GM23338 (cell line): Measurements from ENCODE around the gene DDX60. TPM values are rescaled to one million over a fixed set of nuclear protein-coding genes. Genes with fewer than 3 reads are reported as not detected.

Source experiments
- ATAC-seq: fragments of 200-7000 bp; cut with Tn5 transposase; 3 replicates; pipeline ENCODE4 v1.9.1; 2020
- DNase-seq: peaks from one replicate; pipeline ENCODE4 v3.0.0-alpha.2; 2015; ENCODE audit warnings: low spot score
- H2AFZ ChIP-seq: fragments of 200-600 bp; sonication (generic); 2 replicates; pipeline ENCODE4 v1.8.0; 2016; ENCODE audit warnings: antibody characterized with exemption, mild to moderate bottlenecking, moderate library complexity
- H3F3A ChIP-seq: fragments of 200-600 bp; sonication (generic); replicated peaks from 2 replicates; pipeline ENCODE4 v1.8.0; 2017; ENCODE audit warnings: antibody characterized with exemption, mixed run types, low read depth
- H3K27ac ChIP-seq: fragments of 200-600 bp; sonication (generic); 2 replicates; pipeline ENCODE4 v1.6.1; 2016; ENCODE audit warnings: low read depth
- H3K27me3 ChIP-seq: fragments of 200-600 bp; sonication (generic); 2 replicates; pipeline ENCODE4 v1.8.0; 2016; ENCODE audit warnings: mild to moderate bottlenecking, mixed run types, moderate library complexity; ENCODE audit not compliant: insufficient read depth
- H3K36me3 ChIP-seq: fragments of 200-600 bp; sonication (generic); 2 replicates; pipeline ENCODE4 v1.8.0; 2016; ENCODE audit warnings: mild to moderate bottlenecking; ENCODE audit not compliant: insufficient read depth
- H3K4me1 ChIP-seq: fragments of 200-600 bp; sonication (generic); 2 replicates; pipeline ENCODE4 v1.8.0; 2016; ENCODE audit warnings: mild to moderate bottlenecking, moderate library complexity; ENCODE audit not compliant: insufficient read depth
- H3K4me2 ChIP-seq: fragments of 200-600 bp; sonication (generic); 2 replicates; pipeline ENCODE4 v1.7.1; 2017; ENCODE audit warnings: mixed run types
- H3K4me3 ChIP-seq: fragments of 200-600 bp; sonication (generic); 2 replicates; pipeline ENCODE4 v1.6.1; 2016; ENCODE audit warnings: mixed run types
- H3K79me2 ChIP-seq: fragments of 200-600 bp; sonication (generic); replicated peaks from 2 replicates; pipeline ENCODE4 v1.8.0; 2017; ENCODE audit warnings: mild to moderate bottlenecking; ENCODE audit not compliant: insufficient read depth
- H3K9me2 ChIP-seq: fragments of 200-600 bp; sonication (generic); 2 replicates; pipeline ENCODE4 v1.8.0; 2017; ENCODE audit not compliant: insufficient read depth
- H4K20me1 ChIP-seq: fragments of 200-600 bp; sonication (generic); replicated peaks from 2 replicates; pipeline ENCODE4 v1.8.0; 2017; ENCODE audit warnings: mild to moderate bottlenecking; ENCODE audit not compliant: insufficient read depth
- H3K27ac Mint-ChIP-seq: 2 replicates; pipeline ENCODE4 v1.8.0; 2020; ENCODE audit warnings: inconsistent platforms, mild to moderate bottlenecking, moderate library complexity, mixed read lengths
- H3K27me3 Mint-ChIP-seq: 3 replicates; pipeline ENCODE4 v1.8.0; 2022; ENCODE audit warnings: low read depth, mild to moderate bottlenecking, moderate library complexity, mixed read lengths, inconsistent platforms; ENCODE audit not compliant: insufficient read depth, poor library complexity
- H3K36me3 Mint-ChIP-seq: 3 replicates; pipeline ENCODE4 v1.8.0; 2021; ENCODE audit warnings: low read depth, mild to moderate bottlenecking, inconsistent platforms, moderate library complexity, mixed read lengths
- H3K4me1 Mint-ChIP-seq: 3 replicates; pipeline ENCODE4 v1.8.0; 2020; ENCODE audit warnings: mild to moderate bottlenecking, inconsistent platforms, mixed read lengths
- H3K4me3 Mint-ChIP-seq: 3 replicates; pipeline ENCODE4 v1.8.0; 2021; ENCODE audit warnings: moderate library complexity, mild to moderate bottlenecking, inconsistent platforms, mixed read lengths
- H3K9me3 Mint-ChIP-seq: 3 replicates; pipeline ENCODE4 v1.8.0; 2020; ENCODE audit warnings: moderate library complexity, mild to moderate bottlenecking, inconsistent platforms, mixed read lengths
- CREB1 ChIP-seq: fragments of 250-450 bp; sonication (Bioruptor Pico); IDR thresholded peaks from 2 replicates; pipeline ENCODE4 v1.5.0; 2020; ENCODE audit warnings: low read depth, mild to moderate bottlenecking, moderate library complexity
- CTCF ChIP-seq, 2 experiments: fragments of 200-600 bp in 1 of 2; sonication (generic) in 1 of 2; conservative IDR thresholded peaks; 2 replicates each; pipeline versions ENCODE4 v1.5.1 to v1.6.1; 2016 to 2017; ENCODE audit warnings: antibody characterized with exemption in 2 of 2, low read depth in 2 of 2, mild to moderate bottlenecking in 2 of 2, moderate library complexity in 1 of 2
- ETS1 ChIP-seq: IDR thresholded peaks from 2 replicates; pipeline ENCODE4 v1.6.1; 2016; ENCODE audit warnings: antibody characterized with exemption
- EZH2 ChIP-seq: fragments of 200-600 bp; sonication (generic); IDR thresholded peaks from one replicate; pipeline ENCODE4 v1.8.0; 2017; ENCODE audit warnings: antibody characterized with exemption, mild to moderate bottlenecking, low read depth; ENCODE audit not compliant: unreplicated experiment
- EZH2phosphoT487 ChIP-seq: fragments of 200-600 bp; sonication (generic); IDR thresholded peaks from one replicate; pipeline ENCODE4 v1.8.1; 2018; ENCODE audit warnings: antibody characterized with exemption; ENCODE audit not compliant: unreplicated experiment
- JUNB ChIP-seq: IDR thresholded peaks from one replicate; pipeline ENCODE4 v1.6.1; 2016; ENCODE audit warnings: antibody characterized with exemption; ENCODE audit not compliant: unreplicated experiment
- NANOG ChIP-seq: IDR thresholded peaks from 2 replicates; pipeline ENCODE4 v1.6.1; 2016; ENCODE audit warnings: antibody characterized with exemption, borderline replicate concordance
- POLR2AphosphoS5 ChIP-seq: IDR thresholded peaks from 2 replicates; pipeline ENCODE4 v1.6.1; 2016; ENCODE audit warnings: antibody characterized with exemption, low read depth
- STAT1 ChIP-seq: IDR thresholded peaks from one replicate; pipeline ENCODE4 v1.6.1; 2016; ENCODE audit warnings: antibody characterized with exemption; ENCODE audit not compliant: unreplicated experiment
- ZNF114 ChIP-seq: fragments of 250-450 bp; sonication (Bioruptor Pico); IDR thresholded peaks from 2 replicates; pipeline ENCODE4 v1.5.0; 2020; ENCODE audit warnings: mild to moderate bottlenecking, moderate library complexity
- ZNF331 ChIP-seq: fragments of 250-450 bp; sonication (Bioruptor Pico); IDR thresholded peaks from 2 replicates; pipeline ENCODE4 v1.5.0; 2020; ENCODE audit warnings: low read depth, mild to moderate bottlenecking, moderate library complexity
- ZNF462 ChIP-seq: fragments of 250-450 bp; sonication (Bioruptor Pico); IDR thresholded peaks from 2 replicates; pipeline ENCODE4 v1.5.0; 2020; ENCODE audit warnings: mild to moderate bottlenecking, moderate library complexity
- polyA plus RNA-seq: library from polyadenylated mRNA; unstranded; fragments of >200 nt; fragmentation: Nextera tagmentation; extraction: Ambion mirVana; gene quantifications from 2 replicates; pipeline ENCODE4 v1.2.1, GENCODE V29; 2016
- total RNA-seq: library from RNA; depleted of rRNA; stranded (reverse); fragments of >200 nt; shearing (Covaris generic); gene quantifications from 2 replicates; pipeline ENCODE4 v1.2.3, GENCODE V29; 2014
- TF ChIP-seq, protein P1 (sequence below): IDR thresholded peaks from one replicate; pipeline ENCODE4 v1.6.1; 2018; ENCODE audit warnings: antibody characterized with exemption; ENCODE audit not compliant: unreplicated experiment

The DDX60 gene
- total and polyA plus RNA-seq, 2 experiments from 2014 or later = 1.0 to 1.4 TPM

- H3K27ac Mint-ChIP-seq = no peak overlapping the region
- no peaks in the 10 kb centered on the region; the same call in 1 of the 2 replicates for H3K4me1 ChIP-seq
- H3K4me1 Mint-ChIP-seq = peaks cover 7% of the 10 kb centered on the region; the same call in 2 of the 3 replicates
- DNase-seq (no peak), ATAC-seq (no peak)
- H4K20me1 ChIP-seq = no peaks in the 10 kb centered on the region
- H3K4me2 ChIP-seq = no peak overlapping the region
- H3K27me3 ChIP-seq = no peaks in the 10 kb centered on the region
- no peaks in the 10 kb centered on the region; the same call in 1 of the 2 replicates for H3K9me2 ChIP-seq
- no peaks in the 10 kb centered on the region for H3K79me2 ChIP-seq
- no peaks in the 10 kb centered on the region for H3F3A ChIP-seq
- H3K9me3 Mint-ChIP-seq = no peaks in the 10 kb centered on the region
- H3K36me3 Mint-ChIP-seq = no peaks in the 10 kb centered on the region
- H3K4me3 ChIP-seq = no peak overlapping the region
- TF ChIP-seq ZNF114 (CRISPR knock-in tag) (no peak), ETS1 (no peak), EZH2phosphoT487 (no peak), JUNB (no peak), CREB1 (CRISPR knock-in tag) (no peak), POLR2AphosphoS5 (no peak), ZNF331 (no peak), STAT1 (no peak), NANOG (no peak), EZH2 (no peak), ZNF462 (CRISPR knock-in tag) (no peak), CTCF (conservative IDR thresholded peaks at IDR 0.05; ENCODE audit: low read depth in 2 of 2) (no peak)
- TF ChIP-seq, protein P1, sequence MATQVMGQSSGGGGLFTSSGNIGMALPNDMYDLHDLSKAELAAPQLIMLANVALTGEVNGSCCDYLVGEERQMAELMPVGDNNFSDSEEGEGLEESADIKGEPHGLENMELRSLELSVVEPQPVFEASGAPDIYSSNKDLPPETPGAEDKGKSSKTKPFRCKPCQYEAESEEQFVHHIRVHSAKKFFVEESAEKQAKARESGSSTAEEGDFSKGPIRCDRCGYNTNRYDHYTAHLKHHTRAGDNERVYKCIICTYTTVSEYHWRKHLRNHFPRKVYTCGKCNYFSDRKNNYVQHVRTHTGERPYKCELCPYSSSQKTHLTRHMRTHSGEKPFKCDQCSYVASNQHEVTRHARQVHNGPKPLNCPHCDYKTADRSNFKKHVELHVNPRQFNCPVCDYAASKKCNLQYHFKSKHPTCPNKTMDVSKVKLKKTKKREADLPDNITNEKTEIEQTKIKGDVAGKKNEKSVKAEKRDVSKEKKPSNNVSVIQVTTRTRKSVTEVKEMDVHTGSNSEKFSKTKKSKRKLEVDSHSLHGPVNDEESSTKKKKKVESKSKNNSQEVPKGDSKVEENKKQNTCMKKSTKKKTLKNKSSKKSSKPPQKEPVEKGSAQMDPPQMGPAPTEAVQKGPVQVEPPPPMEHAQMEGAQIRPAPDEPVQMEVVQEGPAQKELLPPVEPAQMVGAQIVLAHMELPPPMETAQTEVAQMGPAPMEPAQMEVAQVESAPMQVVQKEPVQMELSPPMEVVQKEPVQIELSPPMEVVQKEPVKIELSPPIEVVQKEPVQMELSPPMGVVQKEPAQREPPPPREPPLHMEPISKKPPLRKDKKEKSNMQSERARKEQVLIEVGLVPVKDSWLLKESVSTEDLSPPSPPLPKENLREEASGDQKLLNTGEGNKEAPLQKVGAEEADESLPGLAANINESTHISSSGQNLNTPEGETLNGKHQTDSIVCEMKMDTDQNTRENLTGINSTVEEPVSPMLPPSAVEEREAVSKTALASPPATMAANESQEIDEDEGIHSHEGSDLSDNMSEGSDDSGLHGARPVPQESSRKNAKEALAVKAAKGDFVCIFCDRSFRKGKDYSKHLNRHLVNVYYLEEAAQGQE = no peak
- H3K4me3 Mint-ChIP-seq = no peak overlapping the region
- H3K27me3 Mint-ChIP-seq = no peaks in the 10 kb centered on the region
- no peak overlapping the region for H2AFZ ChIP-seq
- H3K36me3 ChIP-seq = no peaks in the 10 kb centered on the region
- no peak overlapping the region for H3K27ac ChIP-seq
Measured at GRCh38 chr4:168273838-168274237, 44.7 kb downstream of the DDX60 start.
